Measurements from ENCODE around the gene RASGRP2.
A peak's percentile ranks its signal among the peaks of the same experiment; 100 is the strongest.

Gene RASGRP2

GRCh38 chr11:64694821-64695365 lies 49.0 kb downstream of the RASGRP2 start:
- DNase-seq (ENCODE audit: low spot score), result no peak

- DNase-seq (ENCODE audit: low spot score), result no peak
Observed at GRCh38 chr11:64694026-64694755, 49.8 kb downstream of the RASGRP2 start.

- no peak for DNase-seq (ENCODE audit: low spot score)
Observed at GRCh38 chr11:64692764-64693331, 51.1 kb downstream of the RASGRP2 start.

- no peak for DNase-seq (ENCODE audit: low spot score)
Observed at GRCh38 chr11:64691543-64691942, 52.4 kb downstream of the RASGRP2 start.

GRCh38 chr11:64690235-64690634 lies 53.7 kb downstream of the RASGRP2 start:
- DNase-seq (ENCODE audit: low spot score), result no peak

- DNase-seq (ENCODE audit: low spot score), result peak; percentile 79
Observed at GRCh38 chr11:64688534-64688982, 55.4 kb downstream of the RASGRP2 start.

GRCh38 chr11:64687643-64688533 lies 56.1 kb downstream of the RASGRP2 start:
- no peak for DNase-seq (ENCODE audit: low spot score)

- DNase-seq (ENCODE audit: low spot score), result no peak
Observed at GRCh38 chr11:64687204-64687603, 56.7 kb downstream of the RASGRP2 start.

- no peak for DNase-seq (ENCODE audit: low spot score)
Observed at GRCh38 chr11:64686466-64687170, 57.3 kb downstream of the RASGRP2 start.

GRCh38 chr11:64685536-64685935 lies 58.4 kb downstream of the RASGRP2 start:
- no peak for DNase-seq (ENCODE audit: low spot score)

GRCh38 chr11:64684357-64684756 lies 59.6 kb downstream of the RASGRP2 start:
- DNase-seq (ENCODE audit: low spot score), result no peak

GRCh38 chr11:64681171-64681570 lies 62.8 kb downstream of the RASGRP2 start:
- DNase-seq (ENCODE audit: low spot score), result no peak

- no peak for DNase-seq (ENCODE audit: low spot score)
Observed at GRCh38 chr11:64679846-64680245, 64.1 kb downstream of the RASGRP2 start.

- no peak for DNase-seq (ENCODE audit: low spot score)
Observed at GRCh38 chr11:64677441-64678023, 66.4 kb downstream of the RASGRP2 start.

Measured in kidney capillary endothelial cell (primary cell).